ENCODE results near the gene EIF5A2. TPM values are rescaled to one million over a fixed set of nuclear protein-coding genes. Genes with fewer than 3 reads are reported as not detected.
A peak's percentile ranks its signal among the peaks of the same experiment; 100 is the strongest.

EIF5A2 gene
- total RNA-seq, 1 donor from 2014 or later = 1.3 TPM

- no peak for DNase-seq (ENCODE audit: low spot score)
- peaks cover 15% of the 10 kb centered on the region for H3K36me3 Mint-ChIP-seq (ENCODE audit: low read depth, unreplicated experiment)
- H3K4me1 Mint-ChIP-seq (ENCODE audit: unreplicated experiment) = peaks cover 9% of the 10 kb centered on the region
- no peaks in the 10 kb centered on the region for H3K9me3 Mint-ChIP-seq (ENCODE audit: unreplicated experiment)
- no peak overlapping the region for H3K4me3 Mint-ChIP-seq (ENCODE audit: unreplicated experiment)
- no peak overlapping the region for H3K27ac Mint-ChIP-seq (ENCODE audit: unreplicated experiment)
- H3K27me3 Mint-ChIP-seq (ENCODE audit: unreplicated experiment) = no peaks in the 10 kb centered on the region
- TF ChIP-seq CTCF (IDR thresholded peaks at IDR 0.05; ENCODE audit: unreplicated experiment) = no peak
Observed at GRCh38 chr3:170863816-170864215, 44.6 kb downstream of the EIF5A2 start.

GRCh38 chr3:170862618-170863374, 45.6 kb downstream of the EIF5A2 start:
- TF ChIP-seq CTCF (IDR thresholded peaks at IDR 0.05; ENCODE audit: unreplicated experiment) = no peak
- peaks cover 9% of the 10 kb centered on the region for H3K4me1 Mint-ChIP-seq (ENCODE audit: unreplicated experiment)
- no peaks in the 10 kb centered on the region for H3K27me3 Mint-ChIP-seq (ENCODE audit: unreplicated experiment)
- DNase-seq (ENCODE audit: low spot score) = no peak
- H3K4me3 Mint-ChIP-seq (ENCODE audit: unreplicated experiment) = no peak overlapping the region
- no peaks in the 10 kb centered on the region for H3K9me3 Mint-ChIP-seq (ENCODE audit: unreplicated experiment)
- H3K36me3 Mint-ChIP-seq (ENCODE audit: low read depth, unreplicated experiment) = peaks cover 15% of the 10 kb centered on the region
- H3K27ac Mint-ChIP-seq (ENCODE audit: unreplicated experiment) = no peak overlapping the region

- Mint-ChIP-seq H3K36me3 (ENCODE audit: low read depth, unreplicated experiment) (no peaks in the 10 kb centered on the region), H3K27me3 (ENCODE audit: unreplicated experiment) (no peaks in the 10 kb centered on the region), H3K27ac (ENCODE audit: unreplicated experiment) (no peak overlapping the region), H3K4me1 (ENCODE audit: unreplicated experiment) (no peaks in the 10 kb centered on the region), H3K4me3 (ENCODE audit: unreplicated experiment) (no peak overlapping the region), H3K9me3 (ENCODE audit: unreplicated experiment) (no peaks in the 10 kb centered on the region)
- TF ChIP-seq CTCF (IDR thresholded peaks at IDR 0.05; ENCODE audit: unreplicated experiment) = no peak
- no peak for DNase-seq (ENCODE audit: low spot score)
Observed at GRCh38 chr3:170858599-170858998, 49.8 kb downstream of the EIF5A2 start.

GRCh38 chr3:170852324-170852723, 56.1 kb downstream of the EIF5A2 start:
- no peak for TF ChIP-seq CTCF (IDR thresholded peaks at IDR 0.05; ENCODE audit: unreplicated experiment)
- no peak overlapping the region for H3K4me3 Mint-ChIP-seq (ENCODE audit: unreplicated experiment)
- no peak overlapping the region for H3K27ac Mint-ChIP-seq (ENCODE audit: unreplicated experiment)
- H3K27me3 Mint-ChIP-seq (ENCODE audit: unreplicated experiment) = peaks cover 1% of the 10 kb centered on the region
- DNase-seq (ENCODE audit: low spot score) = no peak
- peaks cover 3% of the 10 kb centered on the region for H3K4me1 Mint-ChIP-seq (ENCODE audit: unreplicated experiment)
- no peaks in the 10 kb centered on the region for H3K9me3 Mint-ChIP-seq (ENCODE audit: unreplicated experiment)
- H3K36me3 Mint-ChIP-seq (ENCODE audit: low read depth, unreplicated experiment) = no peaks in the 10 kb centered on the region

GRCh38 chr3:170848292-170848917, 60.0 kb downstream of the EIF5A2 start:
- TF ChIP-seq CTCF (IDR thresholded peaks at IDR 0.05; ENCODE audit: unreplicated experiment) = peak; percentile 28
- Mint-ChIP-seq H3K36me3 (ENCODE audit: low read depth, unreplicated experiment) (no peaks in the 10 kb centered on the region), H3K4me1 (ENCODE audit: unreplicated experiment) (peaks cover 3% of the 10 kb centered on the region), H3K9me3 (ENCODE audit: unreplicated experiment) (no peaks in the 10 kb centered on the region), H3K4me3 (ENCODE audit: unreplicated experiment) (no peak overlapping the region), H3K27me3 (ENCODE audit: unreplicated experiment) (peaks cover 1% of the 10 kb centered on the region), H3K27ac (ENCODE audit: unreplicated experiment) (no peak overlapping the region)
- DNase-seq (ENCODE audit: low spot score) = no peak
